GM19239 (cell line): ENCODE data around the gene UVSSA.
"Not testable (repeated sequence)": the region's sequence is repeated elsewhere in the genome, so short reads cannot be mapped to it uniquely, and the experiment has no call there.

Source experiments
- DNase-seq: peaks from one replicate; pipeline ENCODE4 v3.0.0; 2011; ENCODE audit warnings: low spot score; ENCODE audit not compliant: insufficient read length
- FAIRE-seq: peaks from 2 replicates; lab custom pipeline; 2011; peaks lifted over from hg19 to GRCh38; lab: Jason Lieb, UNC

Gene UVSSA

DNA sequence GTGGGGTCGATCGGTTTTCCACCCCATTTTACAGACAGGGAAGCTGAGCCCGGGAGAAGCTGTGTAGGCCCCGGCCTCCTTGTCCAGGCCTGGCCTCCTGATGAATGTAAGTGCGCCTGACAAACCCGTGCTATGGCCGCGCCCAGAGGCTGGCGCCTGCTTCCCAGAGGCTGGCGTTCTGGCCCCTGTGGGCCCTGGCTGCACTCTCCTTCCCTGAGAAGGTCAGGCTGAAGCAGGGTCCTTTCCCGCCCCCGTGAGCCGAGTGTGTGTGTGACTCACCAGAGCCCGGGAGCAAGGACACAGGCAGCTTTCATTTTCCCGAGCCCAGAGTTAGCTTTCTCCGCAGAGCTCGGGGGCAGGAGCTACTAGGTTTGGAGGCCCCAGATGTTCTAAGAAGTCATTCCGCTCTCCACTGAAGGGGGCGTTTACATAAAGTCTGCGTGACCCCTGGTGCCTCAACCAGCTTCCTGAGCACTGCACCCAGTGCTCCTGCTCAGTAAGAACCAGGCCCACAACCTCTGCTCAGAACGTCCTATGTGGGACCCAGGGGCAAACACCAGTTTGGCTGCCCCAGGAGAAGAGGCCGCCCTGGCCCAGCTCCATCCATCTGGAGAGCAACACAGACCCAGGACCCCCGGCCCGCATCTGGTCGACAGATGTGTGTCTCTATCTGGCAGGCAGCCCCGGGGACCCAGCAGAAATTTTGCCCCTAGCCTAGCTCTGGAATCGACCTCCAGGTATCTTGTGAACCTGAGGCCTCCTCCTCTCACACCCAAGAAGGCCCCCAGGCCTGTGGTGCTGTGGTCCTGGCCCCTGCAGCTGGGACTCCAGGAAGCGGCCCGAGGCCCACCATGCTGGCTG lies 13.6 kb downstream of the UVSSA start:
- DNase-seq (no peak), FAIRE-seq (no peak)

GRCh38 chr4:1361431-1361830 lies 14.4 kb downstream of the UVSSA start:
- no peak for FAIRE-seq
- DNase-seq = no peak

DNA sequence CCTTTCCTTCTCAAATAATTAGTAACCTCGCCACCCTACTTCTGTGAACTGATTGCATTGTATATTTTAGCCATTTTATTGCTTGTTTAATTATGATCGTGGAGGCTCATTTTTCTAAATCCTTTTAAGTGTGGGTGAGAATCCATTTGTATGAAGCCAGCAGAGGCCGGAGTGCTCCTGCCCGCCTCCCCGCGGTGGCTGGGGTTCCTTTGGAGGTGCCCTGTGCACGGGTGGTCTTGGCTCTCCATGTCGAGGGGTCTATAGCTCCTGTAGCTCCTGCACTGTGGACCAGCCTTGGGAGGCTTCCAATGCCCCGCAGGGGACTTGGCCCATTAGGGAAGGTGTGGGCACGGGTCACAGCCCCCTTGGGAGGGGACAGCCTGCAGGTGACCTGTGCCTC lies 15.0 kb downstream of the UVSSA start:
- DNase-seq (no peak), FAIRE-seq (no peak)

DNA sequence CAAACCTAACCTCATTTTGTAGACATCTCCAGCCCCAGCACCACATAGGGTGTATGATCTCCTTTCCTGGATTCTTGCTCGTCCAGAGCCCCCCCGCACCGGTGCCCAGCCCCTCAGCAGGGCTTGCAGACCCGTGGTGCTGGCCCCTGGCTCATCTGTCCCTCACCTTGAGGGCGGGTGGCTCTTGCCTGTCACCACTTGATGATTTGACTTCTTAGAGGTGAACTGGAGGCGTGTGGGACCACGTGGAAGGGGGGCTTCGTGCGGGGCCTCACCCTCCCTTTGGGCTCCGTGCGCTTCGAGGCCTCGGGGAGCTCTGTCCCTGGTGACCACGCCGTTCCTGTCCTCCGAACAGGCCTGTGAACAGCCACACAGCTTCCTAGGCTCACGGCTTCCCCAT lies 15.5 kb downstream of the UVSSA start:
- no peak for FAIRE-seq
- no peak for DNase-seq

GRCh38 chr4:1363513-1363912 lies 16.5 kb downstream of the UVSSA start:
- DNase-seq (no peak), FAIRE-seq (no peak)

GRCh38 chr4:1364217-1364616 lies 17.2 kb downstream of the UVSSA start:
- DNase-seq (no peak), FAIRE-seq (no peak)

GRCh38 chr4:1364748-1365147 lies 17.7 kb downstream of the UVSSA start:
- FAIRE-seq (no peak), DNase-seq (no peak)

DNA sequence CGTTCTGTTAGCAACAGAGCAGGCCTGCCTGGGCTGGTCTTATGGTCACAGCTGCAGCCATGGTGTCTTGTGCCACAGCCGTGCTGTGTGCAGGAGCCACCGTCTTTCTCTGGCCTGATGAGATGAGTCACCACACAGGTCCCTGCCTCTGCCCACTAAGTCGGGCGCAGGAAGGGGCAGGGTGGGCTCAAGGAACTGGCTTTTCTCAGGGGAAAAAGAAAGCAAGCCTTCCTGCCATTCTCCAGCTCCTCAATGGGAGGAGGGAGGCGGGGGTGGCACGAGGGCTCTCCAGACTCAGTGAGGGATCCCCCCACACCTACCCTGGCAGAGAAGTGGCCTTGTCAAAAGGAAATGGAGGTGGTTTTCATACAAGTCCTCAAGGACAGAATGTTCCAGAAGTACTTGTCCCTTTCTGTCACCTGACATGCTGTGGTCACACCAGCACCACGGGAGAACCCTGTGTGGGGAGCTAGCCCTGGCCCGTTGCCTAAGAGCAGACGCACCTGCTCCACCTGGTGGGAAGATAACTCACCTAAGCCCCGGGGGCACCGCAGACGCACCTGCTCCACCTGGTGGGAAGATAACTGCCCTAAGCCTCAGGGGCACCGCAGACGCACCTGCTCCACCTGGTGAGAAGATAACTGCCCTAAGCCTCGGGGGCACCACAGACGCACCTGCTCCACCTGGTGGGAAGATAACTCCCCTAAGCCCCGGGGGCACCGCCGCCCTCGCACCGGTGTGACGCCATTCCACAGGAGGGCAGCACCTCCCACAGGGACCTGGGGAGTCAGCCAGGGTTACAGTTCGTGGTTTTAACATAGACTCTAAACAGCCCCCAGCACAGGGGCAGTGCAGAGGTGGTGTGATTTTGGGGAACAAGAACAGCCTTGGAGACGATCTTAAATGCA lies 18.5 kb downstream of the UVSSA start:
- FAIRE-seq (no peak), DNase-seq (no peak)

- DNase-seq = no peak
- no peak for FAIRE-seq
Observed at GRCh38 chr4:1366371-1367229, 19.6 kb downstream of the UVSSA start.

DNA sequence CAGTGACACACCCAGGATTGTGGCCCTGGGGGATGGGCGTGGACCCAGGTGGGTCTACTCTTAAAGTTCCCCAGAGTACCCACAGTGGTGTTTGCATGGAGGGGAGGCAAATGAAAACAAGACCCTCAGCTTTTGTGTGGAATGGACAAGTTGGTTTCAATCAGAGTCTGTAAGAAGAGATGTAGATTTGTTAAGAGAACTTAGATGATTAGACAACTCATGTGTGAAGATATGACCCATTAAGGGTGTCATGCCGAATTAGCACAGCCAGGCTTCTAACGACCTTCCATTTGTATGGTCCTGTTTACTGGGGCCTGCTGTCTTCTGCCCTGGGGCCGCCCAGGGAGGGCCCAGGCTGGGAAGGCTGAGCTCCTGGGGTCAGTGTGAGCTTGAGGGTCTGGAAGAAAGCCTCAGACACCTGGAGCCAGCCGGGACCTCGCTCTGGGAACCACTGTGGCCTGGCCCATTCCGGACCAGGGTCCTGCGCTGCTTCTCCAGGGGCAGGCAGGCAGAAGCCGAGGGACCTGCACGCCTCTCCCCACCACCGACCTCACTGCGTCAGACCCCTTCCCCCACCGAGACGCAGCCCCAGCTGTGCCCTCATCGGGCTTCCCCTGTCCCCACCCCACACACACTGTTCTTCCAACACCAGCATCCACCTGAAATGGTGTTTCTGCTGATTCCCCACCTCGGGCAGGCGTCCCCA lies 20.4 kb downstream of the UVSSA start:
- FAIRE-seq (no peak), DNase-seq (no peak)

GRCh38 chr4:1367936-1368289 lies 20.9 kb downstream of the UVSSA start:
- no peak for FAIRE-seq
- DNase-seq = no peak

- no peak for DNase-seq
- FAIRE-seq = no peak
Observed at GRCh38 chr4:1368421-1369090, 21.5 kb downstream of the UVSSA start.

GRCh38 chr4:1369091-1369450 lies 22.1 kb downstream of the UVSSA start:
- no peak for FAIRE-seq
- no peak for DNase-seq

GRCh38 chr4:1369479-1370079 lies 22.6 kb downstream of the UVSSA start:
- DNase-seq (no peak), FAIRE-seq (no peak)

DNA sequence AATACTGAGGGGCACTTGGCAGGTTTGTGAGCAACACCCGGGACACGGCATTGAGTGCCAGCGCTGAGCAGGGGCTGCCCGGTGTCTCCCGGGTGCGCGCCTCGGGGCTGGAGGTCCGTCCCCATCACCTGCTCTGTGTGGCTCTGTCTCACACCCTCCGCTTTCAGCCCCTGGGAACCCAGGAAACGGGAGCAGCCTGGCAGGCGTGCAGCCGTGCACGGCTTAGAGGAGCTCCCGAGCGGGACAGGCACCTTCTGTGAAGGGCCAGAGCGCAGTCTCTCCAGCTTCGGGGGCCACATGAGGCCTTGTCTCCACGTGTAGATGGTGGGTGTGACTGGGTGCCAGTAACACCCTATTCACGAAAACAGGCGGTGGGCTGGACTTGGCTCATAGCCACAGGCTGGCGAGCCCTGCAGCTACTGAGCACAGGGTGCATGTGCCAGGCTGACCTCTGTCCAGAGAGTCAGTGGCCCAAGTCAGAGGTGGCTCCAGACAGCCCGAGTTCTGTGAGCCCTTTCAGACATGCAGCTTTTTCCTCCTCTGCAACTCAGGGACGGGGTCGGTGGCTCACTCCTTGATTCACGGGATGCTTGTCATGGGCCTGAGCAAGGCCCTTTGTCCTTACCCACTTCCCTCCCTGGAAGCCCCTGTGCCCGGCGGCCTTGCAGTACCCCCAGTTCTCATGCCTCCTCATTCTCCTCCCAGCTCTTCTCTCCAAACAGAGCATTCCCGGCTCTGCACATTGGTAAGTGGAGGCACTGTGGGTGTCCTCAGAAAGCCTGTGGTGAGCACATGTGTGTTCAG lies 23.5 kb downstream of the UVSSA start:
- FAIRE-seq = no peak
- no peak for DNase-seq

DNA sequence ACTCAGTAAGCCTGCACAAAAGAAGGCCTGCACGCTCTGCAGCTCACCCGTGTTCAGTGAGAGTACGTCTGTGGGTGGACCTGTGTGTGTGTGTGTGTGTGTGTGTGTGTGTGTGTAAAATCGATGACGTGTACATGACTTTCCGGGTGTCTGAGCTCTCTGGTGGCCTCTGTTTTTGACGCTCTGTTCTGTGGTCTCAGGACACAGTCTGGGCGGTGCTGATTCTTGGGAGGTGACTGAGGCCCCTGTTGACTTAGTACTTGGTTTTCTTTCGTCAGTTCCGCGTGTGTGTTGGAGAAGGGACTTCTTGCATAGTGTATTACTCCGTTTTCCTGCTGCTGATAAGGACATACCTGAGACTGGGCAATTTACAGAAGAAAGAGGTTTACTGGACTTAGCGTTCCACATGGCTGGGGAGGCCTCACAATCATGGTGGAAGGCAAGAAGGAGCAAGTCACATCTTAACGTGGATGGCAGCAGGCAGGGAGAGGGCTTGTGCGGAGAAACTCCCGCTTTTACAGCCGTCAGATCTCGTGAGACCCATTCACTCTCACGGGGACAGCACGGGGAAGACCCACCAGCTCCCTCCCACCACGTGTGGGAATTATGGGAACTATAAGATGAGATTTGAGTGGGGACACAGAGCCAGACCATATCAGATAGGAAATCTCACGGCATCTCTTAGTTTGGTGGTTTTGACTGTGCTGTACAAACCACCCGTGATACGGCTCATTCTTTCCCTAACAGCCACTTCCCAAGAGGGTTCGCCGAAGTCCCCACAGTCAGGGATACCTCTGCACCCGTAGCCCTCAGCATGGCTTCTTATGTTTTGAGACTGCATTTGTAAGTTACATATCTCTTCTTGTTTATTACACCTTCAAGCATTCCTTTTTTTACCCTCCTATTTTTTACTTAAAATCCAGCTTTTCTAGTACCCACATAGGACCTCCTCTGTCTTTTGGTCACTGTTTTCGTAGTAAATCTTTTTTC lies 24.5 kb downstream of the UVSSA start:
- no peak for FAIRE-seq
- DNase-seq = no peak

DNA sequence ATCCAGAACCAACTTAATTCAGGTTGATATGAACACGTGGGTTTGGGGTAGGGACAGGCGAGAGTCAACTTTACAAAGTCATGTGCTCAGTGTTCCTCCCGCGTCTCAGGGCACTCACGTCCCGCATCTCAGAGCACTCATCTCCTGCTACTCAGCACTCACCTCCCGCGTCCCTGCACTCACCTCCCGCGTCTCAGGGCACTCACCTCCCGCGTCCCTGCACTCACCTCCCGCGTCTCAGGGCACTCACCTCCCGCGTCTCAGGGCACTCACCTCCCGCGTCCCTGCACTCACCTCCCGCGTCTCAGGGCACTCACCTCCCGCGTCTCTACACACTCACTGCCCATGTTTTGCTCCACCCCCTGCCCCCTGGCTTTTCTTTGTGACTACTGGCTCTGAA lies 25.6 kb downstream of the UVSSA start:
- not testable (repeated sequence) for DNase-seq, FAIRE-seq
